DMS153 treated with DMSO at 0.1 percent for 48 hours (cell line): ENCODE data around the gene BCORL1.

Experiments used
- DNase-seq: peaks from one replicate; lab custom pipeline; 2025; ENCODE audit not compliant: unreplicated experiment; lab: John Stamatoyannopoulos, UW

BCORL1 gene

DNA sequence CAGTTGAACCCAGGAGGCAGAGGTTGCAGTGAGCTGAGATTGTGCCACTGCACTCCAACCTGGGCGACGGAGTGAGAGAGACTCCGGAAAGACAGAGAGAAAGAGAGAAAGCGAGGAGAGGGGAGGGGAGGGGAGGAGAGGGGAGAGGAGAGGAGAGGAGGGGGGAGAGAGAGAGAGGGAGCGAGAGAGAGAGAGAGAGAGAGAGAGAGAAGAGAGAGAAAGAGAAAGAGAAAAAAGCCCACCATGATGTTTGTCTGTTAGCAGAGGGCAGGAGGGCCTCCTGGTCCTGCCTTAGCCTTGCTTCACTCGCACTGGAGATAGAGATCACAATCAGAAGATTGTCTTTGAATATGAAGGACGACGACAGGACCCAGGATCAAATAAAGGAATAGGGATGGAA, 18.7 kb upstream of the BCORL1 start:
- DNase-seq = no peak

DNA sequence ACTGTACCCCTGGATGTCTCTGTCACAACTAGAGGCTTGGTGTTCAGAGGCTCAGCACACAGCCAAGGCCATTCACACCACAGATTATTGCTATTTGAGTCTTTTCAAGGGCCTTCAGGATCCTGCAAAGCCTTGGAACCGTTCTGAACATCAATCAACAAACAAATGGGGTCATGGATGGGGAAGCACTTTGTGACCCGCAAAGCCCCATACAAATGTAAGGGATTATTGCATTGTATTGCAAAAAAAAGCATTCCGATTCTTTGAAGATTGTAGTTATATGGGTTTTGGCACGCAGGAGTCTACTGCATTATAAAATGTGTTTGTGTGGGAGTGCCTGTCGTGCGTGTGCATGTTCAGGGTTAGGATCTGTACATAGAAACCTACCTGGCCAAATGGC, 17.3 kb upstream of the BCORL1 start:
- no peak for DNase-seq

DNA sequence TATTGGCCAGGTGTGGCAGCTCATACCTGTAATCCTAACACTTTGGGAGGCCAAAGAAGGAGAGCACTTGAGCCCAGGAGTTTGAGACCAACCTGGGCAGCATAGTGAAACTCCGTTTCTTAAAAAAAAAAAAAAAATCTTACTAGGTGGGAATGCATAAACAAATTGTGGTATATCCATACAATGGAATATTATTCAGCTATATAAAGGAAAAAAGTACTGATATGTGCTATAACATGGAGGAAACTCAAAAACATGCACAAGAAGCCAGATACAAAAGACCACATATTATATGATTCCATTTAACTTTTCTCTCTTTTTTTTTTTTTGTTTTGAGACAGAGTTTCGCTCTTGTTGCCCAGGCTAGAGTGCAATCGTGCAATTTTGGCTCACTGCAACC, 13.5 kb upstream of the BCORL1 start:
- no peak for DNase-seq

DNA sequence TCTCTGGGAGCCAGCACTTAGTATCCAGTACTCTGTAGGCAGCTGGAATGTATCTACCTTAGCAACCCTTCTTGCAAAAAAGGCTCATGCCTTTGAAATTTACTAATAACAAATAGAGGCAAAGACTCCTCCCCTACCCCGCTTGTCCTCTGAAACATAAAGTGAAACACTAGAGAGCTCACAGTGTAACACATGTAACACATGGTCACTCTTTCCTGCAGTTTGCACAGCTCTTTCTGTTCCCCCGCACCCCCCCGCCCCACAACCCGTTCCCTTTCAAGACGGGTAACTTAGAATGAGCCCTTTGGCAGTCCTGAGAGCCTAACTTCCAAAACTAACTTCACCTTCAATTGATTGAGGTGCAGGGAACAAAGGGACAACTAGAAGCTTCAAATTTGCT, 6.0 kb upstream of the BCORL1 start:
- no peak for DNase-seq

DNA sequence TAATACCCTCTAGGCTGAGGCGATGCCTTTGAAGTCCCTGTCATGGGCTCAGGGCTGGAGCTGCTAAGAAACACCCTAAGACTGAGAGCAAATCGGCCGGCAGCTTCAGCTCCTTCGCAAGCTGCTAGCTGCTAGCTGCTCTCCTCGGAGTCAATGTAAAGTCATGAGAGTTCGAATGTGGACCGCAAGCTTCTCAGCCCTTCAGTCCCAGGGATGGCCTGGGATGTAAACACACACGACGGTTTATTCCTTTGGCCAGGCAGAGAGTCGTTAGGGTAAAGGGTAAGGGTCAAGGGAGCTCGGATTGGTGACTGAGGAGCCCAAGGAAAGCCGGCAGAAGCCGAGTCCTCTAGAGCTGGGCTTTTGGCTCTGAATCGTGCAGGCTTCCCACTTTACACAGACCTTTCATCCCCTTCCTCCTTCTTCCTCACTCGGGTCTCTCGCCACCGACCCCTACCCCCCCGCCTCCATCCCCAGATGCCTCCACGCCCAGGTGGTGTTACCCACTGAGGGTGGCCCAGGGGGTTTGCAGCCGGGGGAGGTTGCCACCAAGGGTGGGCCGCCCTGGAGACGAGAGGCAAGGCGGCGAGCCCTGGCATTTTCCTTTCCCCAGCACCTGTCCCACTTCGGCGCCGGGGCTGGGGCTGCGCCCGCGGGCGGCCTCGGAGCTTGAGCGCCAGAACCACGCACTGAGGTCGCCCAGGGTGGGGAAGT, 3.1 kb upstream of the BCORL1 start:
- no peak for DNase-seq

DNA sequence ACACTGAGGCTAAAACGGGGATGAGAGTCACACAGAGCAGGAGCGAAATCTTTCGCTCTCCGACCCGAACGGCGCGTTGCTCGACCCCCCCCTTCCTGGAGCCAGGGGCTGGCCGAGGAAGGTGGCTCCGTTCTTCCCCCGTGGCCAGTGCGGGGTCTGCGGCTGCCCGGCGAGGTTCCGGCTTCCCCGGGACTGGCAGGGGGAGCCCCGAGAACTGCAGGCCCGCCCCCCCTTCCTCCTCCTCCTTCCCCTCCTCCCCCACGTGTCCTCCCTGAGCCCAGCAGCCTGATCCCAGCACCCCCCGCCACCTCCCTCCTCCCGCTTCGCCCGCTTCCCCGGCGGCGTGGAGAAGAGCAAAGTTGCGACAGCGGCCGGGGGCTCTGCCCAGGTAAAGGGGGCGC, 2.4 kb upstream of the BCORL1 start:
- no peak for DNase-seq

DNA sequence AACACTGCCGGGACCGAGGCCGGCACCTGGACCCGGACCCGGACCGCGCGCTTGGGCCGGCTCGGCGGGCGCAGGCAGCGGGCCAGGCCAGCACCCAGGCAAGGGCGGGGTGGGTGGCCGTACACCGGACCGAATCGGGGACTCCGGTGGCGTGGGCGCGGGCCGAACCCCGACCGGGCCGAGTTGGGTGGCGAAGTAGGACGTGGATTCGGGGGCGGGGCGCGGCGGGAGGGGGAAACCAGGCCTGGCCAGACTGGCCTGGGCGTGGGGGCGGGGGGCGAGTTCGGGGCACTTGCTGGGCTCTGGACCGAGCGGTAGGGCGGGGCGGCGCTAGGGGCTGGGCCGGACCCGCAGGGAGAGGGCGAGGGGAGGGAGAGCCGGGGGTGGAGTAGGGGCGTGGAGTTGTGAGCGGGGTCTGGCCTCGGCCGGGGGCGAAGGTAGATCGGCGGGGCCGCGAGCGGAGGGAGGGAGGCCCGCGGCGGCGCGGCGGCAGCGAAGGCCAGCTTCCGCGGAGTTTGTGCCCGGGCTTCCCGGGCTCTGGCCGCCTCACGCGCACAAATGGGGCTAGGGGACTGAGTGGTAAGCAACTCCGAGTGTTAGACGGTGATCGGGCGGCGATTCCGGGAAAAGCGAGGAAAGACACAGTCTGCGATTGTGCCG, 1.8 kb upstream of the BCORL1 start:
- DNase-seq = no peak

DNA sequence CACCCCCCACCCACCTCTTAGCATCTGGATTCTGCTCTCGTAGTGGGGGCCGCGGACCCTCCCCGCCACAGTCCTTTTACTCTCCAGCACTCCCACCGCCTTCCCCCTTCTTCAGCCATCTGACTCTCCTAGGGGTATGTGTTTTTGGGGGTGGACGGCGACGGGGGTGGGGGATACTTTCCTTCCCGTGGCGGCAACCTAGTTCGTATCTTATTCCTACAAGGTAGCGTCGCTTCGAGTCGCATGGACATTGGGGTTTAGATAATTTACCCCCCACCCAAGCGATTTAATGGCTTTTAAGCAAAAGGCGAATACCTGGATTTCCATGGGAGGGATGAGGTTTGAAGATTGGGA, 1.3 kb upstream of the BCORL1 start:
- no peak for DNase-seq

DNA sequence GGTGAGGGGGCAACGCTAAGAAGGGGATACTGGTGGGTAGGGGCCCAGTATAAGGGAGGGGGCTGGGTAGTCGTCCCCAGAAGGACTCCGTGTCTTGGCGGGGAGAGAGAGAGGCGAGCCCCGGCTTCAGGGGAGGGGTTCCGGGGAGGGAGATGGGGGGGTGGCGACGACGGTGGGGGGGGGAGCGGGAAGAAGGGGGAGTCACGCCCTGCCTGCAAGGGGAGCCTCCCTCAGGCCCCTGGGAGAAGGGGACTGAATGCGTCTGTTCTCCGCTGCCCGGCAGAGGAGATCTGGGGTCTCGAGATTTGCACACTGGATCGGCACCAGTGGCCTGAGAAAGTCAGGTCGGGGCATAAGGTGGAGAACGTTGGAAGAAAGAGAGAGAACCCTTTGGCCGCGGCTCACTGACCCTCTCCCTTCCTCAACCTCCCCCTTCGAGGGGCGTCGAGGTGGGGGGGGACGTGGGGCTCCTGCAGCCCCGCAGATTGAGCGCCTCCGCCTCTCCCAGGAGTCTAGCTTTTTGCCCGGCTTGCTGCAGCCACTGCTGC, 609 bp upstream of the BCORL1 start:
- no peak for DNase-seq

DNA sequence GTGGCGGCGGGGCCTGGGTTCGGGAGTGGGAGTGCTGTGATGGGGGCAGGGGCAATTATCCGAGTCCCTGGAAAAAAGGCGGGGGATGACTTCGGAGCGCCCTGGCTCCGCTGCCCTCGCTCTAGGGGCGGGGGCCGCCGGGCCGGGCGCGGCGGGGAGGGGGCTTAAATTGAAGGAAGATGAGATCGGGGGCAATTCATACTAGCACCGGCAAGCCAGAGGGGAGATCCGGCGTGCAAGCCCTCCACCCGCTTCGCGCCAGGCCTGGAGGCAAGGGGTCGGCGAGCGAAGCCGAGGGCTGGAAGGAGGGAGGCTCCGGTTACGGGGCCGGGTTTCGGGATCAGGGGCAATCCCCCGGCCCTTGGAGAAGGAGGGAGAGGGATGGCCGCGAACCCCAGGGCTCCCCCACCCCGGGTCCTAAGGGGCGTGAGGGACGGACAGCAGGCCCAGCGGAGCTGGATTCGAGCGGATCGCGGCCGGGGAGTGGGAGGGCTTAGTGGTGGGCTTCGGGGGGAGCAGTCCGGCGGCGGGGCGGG, 1.2 kb downstream of the BCORL1 start:
- no peak for DNase-seq

DNA sequence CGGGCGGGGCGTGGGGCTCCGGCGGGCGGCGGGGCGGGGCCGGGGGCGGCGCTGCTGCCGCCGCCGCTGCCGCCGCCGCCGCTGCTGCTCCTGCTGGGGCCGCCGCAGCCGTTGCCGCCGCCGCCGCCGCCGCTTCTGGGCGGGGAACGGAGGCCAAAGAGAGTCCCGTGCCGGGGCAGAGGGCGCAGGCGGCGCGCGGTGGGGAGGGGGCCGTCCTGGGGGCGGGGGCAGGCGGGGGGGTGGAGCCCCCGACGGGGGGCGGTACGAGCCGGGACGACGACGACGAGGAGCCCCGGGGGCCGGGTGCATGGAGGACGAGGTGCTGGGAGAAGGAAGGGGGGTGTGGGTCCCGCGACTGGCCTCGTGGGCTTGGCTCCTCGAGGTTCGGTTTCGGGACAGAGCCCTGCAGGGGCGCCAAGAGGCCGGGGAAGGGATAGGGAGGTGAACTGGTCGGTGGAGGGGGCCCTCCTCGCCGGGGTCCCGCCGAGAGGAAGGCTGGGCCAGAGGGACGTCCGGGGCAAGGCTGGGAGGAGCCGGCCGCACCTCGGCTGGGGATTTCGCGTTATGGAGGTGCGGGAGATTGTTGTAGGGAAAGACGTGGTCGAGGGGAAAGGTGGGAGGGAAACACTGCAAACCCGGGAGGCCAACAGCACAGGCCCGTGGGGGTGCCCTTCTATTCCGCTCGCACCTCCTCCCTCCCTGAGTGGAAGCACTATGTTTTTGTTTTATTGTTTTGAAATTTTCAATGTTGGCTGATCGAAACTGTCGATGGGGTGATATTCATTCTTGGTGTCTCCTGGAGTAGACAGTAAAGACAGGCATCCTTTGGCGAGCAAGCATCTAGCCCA, 1.9 kb downstream of the BCORL1 start:
- DNase-seq = no peak

DNA sequence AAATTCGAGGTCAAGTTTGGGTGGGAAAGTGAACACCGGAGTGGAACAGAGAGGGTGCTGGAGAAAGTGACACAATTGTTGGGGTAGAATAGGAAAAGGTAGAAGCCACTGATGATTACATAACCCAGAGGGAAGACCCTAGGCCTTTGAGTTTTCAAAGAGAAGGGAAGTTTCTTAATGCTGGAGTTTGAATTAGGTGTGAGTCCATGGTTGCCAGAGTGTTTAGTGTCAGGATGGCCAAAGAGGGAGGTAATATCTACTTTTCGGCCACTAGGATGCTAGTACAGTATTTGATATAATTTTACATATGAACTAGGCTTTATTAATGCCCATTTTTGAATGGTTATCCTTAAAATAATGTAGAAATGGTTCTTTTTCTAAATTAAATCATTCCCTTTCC, 5.4 kb downstream of the BCORL1 start:
- DNase-seq = no peak

DNA sequence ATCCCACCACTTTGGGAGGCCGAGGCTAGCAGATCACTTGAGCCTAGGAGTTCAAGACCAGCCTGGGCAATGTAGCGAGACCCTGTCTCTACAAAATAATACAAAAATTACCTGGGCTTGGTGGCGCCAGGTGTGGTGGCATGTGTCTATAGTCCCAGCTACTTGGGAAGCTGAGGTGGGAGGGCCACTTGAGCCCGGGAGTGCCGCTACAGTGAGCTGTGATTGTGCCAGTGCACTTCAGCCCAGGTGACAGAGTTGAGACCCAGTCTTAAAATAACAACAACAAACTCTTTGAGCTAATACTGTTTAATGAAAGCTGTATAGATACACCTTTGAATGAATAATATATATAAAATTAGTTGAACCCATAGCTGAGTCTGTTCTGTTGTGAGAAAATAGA, 9.7 kb downstream of the BCORL1 start:
- no peak for DNase-seq

DNA sequence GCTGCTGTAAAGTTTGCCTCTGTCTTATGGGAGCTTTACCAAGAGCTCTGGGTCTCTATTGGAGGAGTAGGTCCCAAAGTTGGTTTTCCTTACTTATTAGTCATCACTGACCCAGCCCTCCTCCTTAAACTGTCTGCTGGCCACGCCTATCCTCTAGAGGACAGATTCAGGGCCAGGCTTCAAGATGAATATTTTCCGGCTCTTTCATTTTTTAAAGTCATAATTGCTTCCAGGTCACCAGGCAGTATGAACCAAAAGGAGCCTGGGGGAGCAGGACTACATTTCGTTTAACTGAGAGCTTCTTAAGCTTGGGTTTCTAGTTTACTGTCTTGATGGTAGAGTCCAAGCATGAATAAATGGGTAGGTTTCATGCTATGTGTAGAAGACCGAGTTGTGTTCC, 13.7 kb downstream of the BCORL1 start:
- DNase-seq = no peak

DNA sequence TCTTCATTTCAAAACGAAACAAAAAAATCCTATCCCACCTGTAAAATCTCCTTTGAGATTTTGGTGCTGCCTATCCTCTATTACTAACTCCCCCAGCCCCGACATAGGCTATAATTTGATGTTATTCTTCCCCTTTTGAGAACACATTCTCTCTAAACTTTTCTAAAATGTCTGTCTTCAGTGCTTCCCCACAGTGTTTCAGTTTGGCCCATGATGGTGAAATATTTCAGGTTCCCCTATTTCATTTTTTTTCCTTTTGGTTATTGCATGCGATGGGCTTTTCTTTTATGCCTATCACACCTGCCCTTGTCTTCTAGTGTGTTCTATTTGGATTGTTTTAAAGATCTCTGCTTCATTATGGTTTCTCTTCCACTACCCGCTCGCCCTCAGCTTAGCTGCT, 14.7 kb downstream of the BCORL1 start:
- no peak for DNase-seq

DNA sequence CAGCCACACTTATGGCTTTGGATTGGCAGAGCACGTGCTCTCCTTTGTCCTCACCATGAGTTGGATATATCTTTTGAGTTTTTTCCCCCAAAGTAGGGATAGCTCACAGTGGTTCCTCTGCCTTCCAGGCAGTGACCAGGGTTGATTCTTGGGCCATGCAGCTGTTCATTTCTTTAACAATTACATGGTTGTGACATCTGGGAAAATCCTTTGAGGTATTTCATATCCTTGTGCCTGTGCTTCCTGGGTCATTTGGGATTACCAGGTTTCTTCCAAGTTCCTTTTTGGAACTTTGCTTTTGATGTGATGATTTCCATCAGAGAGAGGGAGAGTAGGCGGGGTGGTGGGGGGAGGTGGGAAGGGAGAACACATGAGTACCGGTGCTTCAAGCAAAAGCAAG, 15.6 kb downstream of the BCORL1 start:
- no peak for DNase-seq

DNA sequence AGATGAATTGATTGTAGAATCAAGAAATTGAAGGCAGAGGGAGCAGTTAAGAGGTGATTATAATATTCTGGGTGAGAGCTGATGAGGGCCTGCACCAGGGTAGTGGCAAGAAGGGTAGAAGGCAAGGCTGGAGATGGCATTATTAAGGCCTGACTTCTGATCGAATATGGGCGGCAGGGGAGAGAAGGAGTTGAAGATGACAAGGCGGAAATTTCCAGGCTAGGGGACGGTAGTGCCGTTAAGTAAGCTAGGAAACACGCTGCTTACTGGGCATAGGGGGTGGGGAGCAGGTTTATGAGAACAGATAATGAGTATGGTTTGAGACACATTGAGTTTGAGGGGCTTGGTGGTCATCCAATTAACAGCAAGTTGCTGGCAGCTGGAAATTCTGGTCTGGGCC, 19.5 kb downstream of the BCORL1 start:
- no peak for DNase-seq

DNA sequence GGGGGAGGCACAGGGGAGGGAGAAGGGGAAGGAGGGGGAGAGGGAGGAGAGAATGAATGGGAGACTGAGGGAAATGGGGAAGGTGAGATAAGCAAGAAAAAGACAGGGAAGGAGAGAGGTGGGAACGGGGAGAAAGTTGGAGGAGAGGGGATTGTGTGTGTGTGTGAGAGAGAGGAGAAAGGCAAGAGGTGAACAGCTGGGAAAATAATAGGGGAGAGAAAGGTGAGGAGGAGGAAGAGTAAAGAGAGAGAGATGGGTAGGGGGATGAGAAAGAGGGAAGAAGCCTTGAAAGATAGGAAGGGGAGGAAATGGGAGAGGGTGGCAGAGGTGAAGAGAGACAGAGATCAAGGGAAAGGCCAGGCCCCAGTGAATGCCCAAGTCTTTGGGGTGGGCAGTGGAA, 20.1 kb downstream of the BCORL1 start:
- DNase-seq = no peak

DNA sequence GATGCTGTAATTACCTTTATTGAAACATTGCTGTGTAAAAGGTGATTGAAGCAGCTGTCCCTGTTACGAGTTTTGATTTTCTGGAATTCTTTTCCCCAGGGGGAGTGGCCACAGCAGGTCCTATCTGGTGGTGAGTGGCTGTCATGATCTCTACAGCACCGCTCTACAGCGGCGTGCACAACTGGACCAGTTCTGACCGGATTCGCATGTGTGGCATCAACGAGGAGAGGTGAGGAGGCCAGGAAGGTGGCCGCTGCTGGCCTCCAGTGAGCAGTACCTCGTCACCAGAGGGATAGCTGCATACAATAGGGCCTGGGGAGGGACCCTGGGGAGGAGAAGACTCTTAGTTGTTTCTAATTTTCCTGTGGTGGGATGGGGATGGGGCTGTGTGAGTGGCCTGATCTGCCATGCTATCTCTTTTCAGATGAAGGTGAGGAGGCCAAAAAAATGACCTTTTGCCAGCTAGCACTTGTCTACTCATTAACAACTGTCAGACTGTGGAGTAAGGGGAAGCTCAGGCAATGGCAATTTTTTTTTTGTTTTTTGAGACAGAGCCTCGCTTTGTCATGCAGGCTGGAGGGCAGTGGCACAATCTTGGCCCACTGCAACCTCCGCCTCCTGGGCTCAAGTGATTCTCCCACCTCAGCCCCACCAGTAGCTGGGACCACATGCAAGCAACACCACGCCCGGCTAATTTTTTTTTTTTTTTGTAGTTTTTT, 22.8 kb downstream of the BCORL1 start:
- no peak for DNase-seq

DNA sequence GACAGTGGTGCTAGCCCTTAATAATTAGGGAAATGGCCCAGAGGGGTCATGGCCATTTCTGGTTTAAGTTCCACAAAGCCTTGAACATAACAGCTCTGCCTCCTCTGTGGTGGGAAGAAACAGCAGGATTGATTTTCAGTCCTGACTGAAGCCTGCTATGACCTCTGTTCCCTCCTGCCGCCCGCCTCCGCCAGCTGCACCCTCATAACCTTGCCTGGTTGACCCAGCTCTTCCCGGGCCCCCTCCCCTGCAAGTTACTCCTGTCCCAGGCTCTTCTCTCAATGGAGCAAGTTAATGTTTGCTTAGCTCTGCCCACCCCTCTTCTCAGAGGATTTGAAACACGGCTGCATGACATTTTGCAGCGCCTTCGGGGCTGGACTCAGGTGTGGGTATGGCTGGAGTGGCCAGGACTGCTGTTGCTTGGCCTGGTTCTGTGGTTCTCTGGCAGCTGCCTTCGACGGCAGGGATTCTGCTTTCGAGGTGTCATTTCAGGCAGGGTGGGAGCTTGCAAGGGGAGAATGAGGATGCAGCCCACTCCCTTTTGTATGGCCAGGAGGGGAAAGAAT, 27.3 kb downstream of the BCORL1 start:
- no peak for DNase-seq

DNA sequence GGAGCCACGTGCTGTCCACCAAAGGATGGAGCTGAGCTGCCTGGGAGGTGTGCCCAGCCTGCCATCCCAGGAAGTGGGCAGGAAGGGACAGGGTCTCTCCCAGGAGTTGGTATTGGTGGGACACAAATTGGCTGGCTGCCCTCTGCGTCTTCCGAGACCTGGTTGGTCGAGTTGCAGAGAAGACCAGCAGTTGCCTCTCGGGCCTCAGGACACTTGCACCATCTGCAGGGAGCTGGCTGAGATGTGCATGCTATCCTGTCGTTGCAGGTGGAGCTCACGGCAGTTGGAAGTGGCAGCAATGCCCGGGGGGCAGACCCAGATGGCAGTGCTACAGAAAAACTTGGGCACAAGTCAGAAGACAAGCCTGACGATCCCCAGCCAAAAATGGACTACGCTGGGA, 30.2 kb downstream of the BCORL1 start:
- DNase-seq = no peak
